Measurements from ENCODE around the gene ACTL9.
"Not testable (repeated sequence)": the region's sequence is repeated elsewhere in the genome, so short reads cannot be mapped to it uniquely, and the experiment has no call there.

ACTL9 gene

GRCh38 chr19:8698433-8699063 is at the start of gene ACTL9:
TSS of gene ACTL9 (minus strand) at chr19:8698795. CDS start at chr19:8698701, 94 bp downstream.
- Histone ChIP-seq H3K36me3 (ENCODE audit: insufficient read depth, insufficient read length, low read length) (no peaks in the 10 kb centered on the region), H3K9me3 (ENCODE audit: insufficient read depth, low read length) (no peaks in the 10 kb centered on the region), H3K27me3 (ENCODE audit: insufficient read depth, insufficient read length) (no peaks in the 10 kb centered on the region), H3K4me3 (ENCODE audit: insufficient read length, low read depth) (no peak within 1 kb of the TSS), H3K4me1 (ENCODE audit: insufficient read depth, insufficient read length) (peaks cover 5% of the 10 kb centered on the region), H3K9ac (ENCODE audit: insufficient read length, low read depth) (no peak within 1 kb of the TSS)
- no peak for TF ChIP-seq SUZ12 (IDR thresholded peaks at IDR 0.05; ENCODE audit: extremely low read depth, insufficient read depth, insufficient read length)
- no peak for TF ChIP-seq YY1 (IDR thresholded peaks at IDR 0.05; ENCODE audit: insufficient read depth, insufficient read length)
- no peak for TF ChIP-seq ZNF274 (IDR thresholded peaks at IDR 0.05; ENCODE audit: low read depth, low read length)
- DNase-seq (ENCODE audit: low read depth, low spot score): no peak

- DNase-seq (ENCODE audit: low read depth, low spot score); H3K9ac ChIP-seq (ENCODE audit: insufficient read length, low read depth); H3K4me3 ChIP-seq (ENCODE audit: insufficient read length, low read depth); H3K36me3 ChIP-seq (ENCODE audit: insufficient read depth, insufficient read length, low read length); H3K4me1 ChIP-seq (ENCODE audit: insufficient read depth, insufficient read length); H3K9me3 ChIP-seq (ENCODE audit: insufficient read depth, low read length); H3K27me3 ChIP-seq (ENCODE audit: insufficient read depth, insufficient read length): not testable (repeated sequence)
Observed at GRCh38 chr19:8739291-8740065, 40.9 kb upstream of the ACTL9 start.

GRCh38 chr19:8738377-8738776 is 39.8 kb upstream of the ACTL9 start:
- no peaks in the 10 kb centered on the region for H3K4me1 ChIP-seq (ENCODE audit: insufficient read depth, insufficient read length)
- TF ChIP-seq SUZ12 (IDR thresholded peaks at IDR 0.05; ENCODE audit: extremely low read depth, insufficient read depth, insufficient read length): no peak
- no peak for TF ChIP-seq YY1 (IDR thresholded peaks at IDR 0.05; ENCODE audit: insufficient read depth, insufficient read length)
- no peak for TF ChIP-seq ZNF274 (IDR thresholded peaks at IDR 0.05; ENCODE audit: low read depth, low read length)
- H3K9me3 ChIP-seq (ENCODE audit: insufficient read depth, low read length): no peaks in the 10 kb centered on the region; the same call in 1 of the 2 replicates
- H3K36me3 ChIP-seq (ENCODE audit: insufficient read depth, insufficient read length, low read length): no peaks in the 10 kb centered on the region
- no peak overlapping the region for H3K9ac ChIP-seq (ENCODE audit: insufficient read length, low read depth)
- H3K27me3 ChIP-seq (ENCODE audit: insufficient read depth, insufficient read length): no peaks in the 10 kb centered on the region
- H3K4me3 ChIP-seq (ENCODE audit: insufficient read length, low read depth): no peak overlapping the region
- no peak for DNase-seq (ENCODE audit: low read depth, low spot score)

GRCh38 chr19:8731428-8732169 is 33.0 kb upstream of the ACTL9 start:
- DNase-seq (ENCODE audit: low read depth, low spot score): no peak
- Histone ChIP-seq H3K9ac (ENCODE audit: insufficient read length, low read depth) (no peak overlapping the region), H3K4me1 (ENCODE audit: insufficient read depth, insufficient read length) (no peaks in the 10 kb centered on the region), H3K36me3 (ENCODE audit: insufficient read depth, insufficient read length, low read length) (no peaks in the 10 kb centered on the region), H3K9me3 (ENCODE audit: insufficient read depth, low read length) (no peaks in the 10 kb centered on the region), H3K27me3 (ENCODE audit: insufficient read depth, insufficient read length) (no peaks in the 10 kb centered on the region), H3K4me3 (ENCODE audit: insufficient read length, low read depth) (no peak overlapping the region)
- no peak for TF ChIP-seq ZNF274 (IDR thresholded peaks at IDR 0.05; ENCODE audit: low read depth, low read length)
- no peak for TF ChIP-seq SUZ12 (IDR thresholded peaks at IDR 0.05; ENCODE audit: extremely low read depth, insufficient read depth, insufficient read length)
- TF ChIP-seq YY1 (IDR thresholded peaks at IDR 0.05; ENCODE audit: insufficient read depth, insufficient read length): no peak

- TF ChIP-seq ZNF274 (IDR thresholded peaks at IDR 0.05; ENCODE audit: low read depth, low read length) (no peak), SUZ12 (IDR thresholded peaks at IDR 0.05; ENCODE audit: extremely low read depth, insufficient read depth, insufficient read length) (no peak), YY1 (IDR thresholded peaks at IDR 0.05; ENCODE audit: insufficient read depth, insufficient read length) (no peak)
- no peak for DNase-seq (ENCODE audit: low read depth, low spot score)
- Histone ChIP-seq H3K27me3 (ENCODE audit: insufficient read depth, insufficient read length) (peaks cover 20% of the 10 kb centered on the region), H3K4me1 (ENCODE audit: insufficient read depth, insufficient read length) (no peaks in the 10 kb centered on the region), H3K9me3 (ENCODE audit: insufficient read depth, low read length) (no peaks in the 10 kb centered on the region), H3K9ac (ENCODE audit: insufficient read length, low read depth) (no peak overlapping the region), H3K36me3 (ENCODE audit: insufficient read depth, insufficient read length, low read length) (no peaks in the 10 kb centered on the region), H3K4me3 (ENCODE audit: insufficient read length, low read depth) (no peak overlapping the region)
Observed at GRCh38 chr19:8724276-8724675, 25.7 kb upstream of the ACTL9 start.

GRCh38 chr19:8722032-8722431 is 23.4 kb upstream of the ACTL9 start:
- no peaks in the 10 kb centered on the region for H3K36me3 ChIP-seq (ENCODE audit: insufficient read depth, insufficient read length, low read length)
- no peak for TF ChIP-seq SUZ12 (IDR thresholded peaks at IDR 0.05; ENCODE audit: extremely low read depth, insufficient read depth, insufficient read length)
- TF ChIP-seq ZNF274 (IDR thresholded peaks at IDR 0.05; ENCODE audit: low read depth, low read length): no peak
- no peak for TF ChIP-seq YY1 (IDR thresholded peaks at IDR 0.05; ENCODE audit: insufficient read depth, insufficient read length)
- H3K27me3 ChIP-seq (ENCODE audit: insufficient read depth, insufficient read length): peaks cover 20% of the 10 kb centered on the region
- H3K4me3 ChIP-seq (ENCODE audit: insufficient read length, low read depth): no peak overlapping the region
- H3K4me1 ChIP-seq (ENCODE audit: insufficient read depth, insufficient read length): no peaks in the 10 kb centered on the region
- no peak overlapping the region for H3K9ac ChIP-seq (ENCODE audit: insufficient read length, low read depth)
- DNase-seq (ENCODE audit: low read depth, low spot score): no peak
- no peaks in the 10 kb centered on the region for H3K9me3 ChIP-seq (ENCODE audit: insufficient read depth, low read length)

- H3K36me3 ChIP-seq (ENCODE audit: insufficient read depth, insufficient read length, low read length): no peaks in the 10 kb centered on the region
- no peak within 1 kb of the TSS for H3K9ac ChIP-seq (ENCODE audit: insufficient read length, low read depth)
- H3K4me1 ChIP-seq (ENCODE audit: insufficient read depth, insufficient read length): no peaks in the 10 kb centered on the region
- no peak for DNase-seq (ENCODE audit: low read depth, low spot score)
- peaks cover 20% of the 10 kb centered on the region for H3K27me3 ChIP-seq (ENCODE audit: insufficient read depth, insufficient read length)
- TF ChIP-seq SUZ12 (IDR thresholded peaks at IDR 0.05; ENCODE audit: extremely low read depth, insufficient read depth, insufficient read length): no peak
- no peak for TF ChIP-seq ZNF274 (IDR thresholded peaks at IDR 0.05; ENCODE audit: low read depth, low read length)
- TF ChIP-seq YY1 (IDR thresholded peaks at IDR 0.05; ENCODE audit: insufficient read depth, insufficient read length): no peak
- H3K9me3 ChIP-seq (ENCODE audit: insufficient read depth, low read length): no peaks in the 10 kb centered on the region
- no peak within 1 kb of the TSS for H3K4me3 ChIP-seq (ENCODE audit: insufficient read length, low read depth)
Observed at GRCh38 chr19:8721334-8721733, 22.7 kb upstream of the ACTL9 start, which contains the start of gene OR2Z1. TSS of gene OR2Z1 (plus strand) at chr19:8721634. CDS start at chr19:8731029, 9,395 bp downstream.

GRCh38 chr19:8710337-8710736 is 11.7 kb upstream of the ACTL9 start:
- not testable (repeated sequence) for DNase-seq (ENCODE audit: low read depth, low spot score); H3K9ac ChIP-seq (ENCODE audit: insufficient read length, low read depth); H3K4me3 ChIP-seq (ENCODE audit: insufficient read length, low read depth); H3K4me1 ChIP-seq (ENCODE audit: insufficient read depth, insufficient read length); H3K9me3 ChIP-seq (ENCODE audit: insufficient read depth, low read length); H3K36me3 ChIP-seq (ENCODE audit: insufficient read depth, insufficient read length, low read length); H3K27me3 ChIP-seq (ENCODE audit: insufficient read depth, insufficient read length)

Measured in NT2/D1 (cell line).